HK-2 (cell line): ENCODE results near the gene AOX1.
"Not testable (repeated sequence)": the region's sequence is repeated elsewhere in the genome, so short reads cannot be mapped to it uniquely, and the experiment has no call there.

Source experiments
- DNase-seq: peaks from one replicate; pipeline ENCODE4 v3.0.0-alpha.2; 2018; ENCODE audit not compliant: unreplicated experiment

Gene AOX1

GRCh38 chr2:200627110-200627770 is 41.4 kb downstream of the AOX1 start:
- DNase-seq = no peak

- not testable (repeated sequence) for DNase-seq
Observed at GRCh38 chr2:200628461-200628860, 42.6 kb downstream of the AOX1 start.

GRCh38 chr2:200631287-200631686 is 45.5 kb downstream of the AOX1 start:
- DNase-seq = no peak

- DNase-seq = no peak
Observed at GRCh38 chr2:200634231-200634964, 48.6 kb downstream of the AOX1 start.

GRCh38 chr2:200635251-200635650 is 49.4 kb downstream of the AOX1 start:
- DNase-seq = no peak

GRCh38 chr2:200637901-200638300 is 52.1 kb downstream of the AOX1 start:
- no peak for DNase-seq

GRCh38 chr2:200640176-200640575 is 54.4 kb downstream of the AOX1 start:
- DNase-seq = no peak

GRCh38 chr2:200640901-200641300 is 55.1 kb downstream of the AOX1 start:
- DNase-seq = no peak

GRCh38 chr2:200648518-200649281 is 62.9 kb downstream of the AOX1 start:
- not testable (repeated sequence) for DNase-seq

GRCh38 chr2:200649724-200650123 is 63.9 kb downstream of the AOX1 start:
- no peak for DNase-seq

GRCh38 chr2:200650195-200650594 is 64.4 kb downstream of the AOX1 start:
- no peak for DNase-seq

GRCh38 chr2:200652158-200652557 is 66.3 kb downstream of the AOX1 start:
- no peak for DNase-seq

- no peak for DNase-seq
Observed at GRCh38 chr2:200653021-200653420, 67.2 kb downstream of the AOX1 start.

GRCh38 chr2:200654823-200655222 is 69.0 kb downstream of the AOX1 start:
- no peak for DNase-seq

- no peak for DNase-seq
Observed at GRCh38 chr2:200655918-200656580, 70.2 kb downstream of the AOX1 start.

GRCh38 chr2:200658278-200658864 is 72.6 kb downstream of the AOX1 start:
- no peak for DNase-seq

- DNase-seq = no peak
Observed at GRCh38 chr2:200659410-200659809, 73.6 kb downstream of the AOX1 start.

GRCh38 chr2:200661477-200661876 is 75.7 kb downstream of the AOX1 start:
- DNase-seq = no peak

- DNase-seq = peak; percentile 53
Observed at GRCh38 chr2:200662727-200663126, 76.9 kb downstream of the AOX1 start.

- no peak for DNase-seq
Observed at GRCh38 chr2:200664770-200665494, 79.1 kb downstream of the AOX1 start.
